Activated B cell treated with CpG ODN at 0.5 μM for 24 hours (primary cell): Measurements from ENCODE around the gene TRAF3. TPM values are rescaled to one million over a fixed set of nuclear protein-coding genes. Genes with fewer than 3 reads are reported as not detected.
A peak's percentile ranks its signal among the peaks of the same experiment; 100 is the strongest.

ENCODE experiments used
- ATAC-seq: fragments of 200-7000 bp; cut with Tn5 transposase; one replicate; pipeline ENCODE4 v1.10.0; 2021; ENCODE audit warnings: low read depth, mild to moderate bottlenecking, moderate library complexity
- CTCF ChIA-PET: fragments of 350-600 bp; sonication (Branson Sonifier 250); formaldehyde crosslinking; loops from one replicate; lab custom pipeline; 2021; ENCODE audit warnings: antibody characterized with exemption; lab: Charles Lee
- POLR2A ChIA-PET: fragments of 350-600 bp; sonication (Branson Sonifier 250); formaldehyde crosslinking; loops from one replicate; lab custom pipeline; 2021; ENCODE audit warnings: antibody characterized with exemption; lab: Charles Lee
- DNase-seq: peaks from one replicate; pipeline ENCODE4 v3.0.0; 2022
- H3K27ac Mint-ChIP-seq: one replicate; pipeline ENCODE4 v1.8.0; 2020; ENCODE audit warnings: mixed read lengths
- H3K27me3 Mint-ChIP-seq: one replicate; pipeline ENCODE4 v1.8.0; 2021; ENCODE audit warnings: mixed read lengths
- H3K36me3 Mint-ChIP-seq: one replicate; pipeline ENCODE4 v1.8.0; 2021; ENCODE audit warnings: low read depth, mixed read lengths
- H3K4me1 Mint-ChIP-seq: one replicate; pipeline ENCODE4 v1.8.0; 2021; ENCODE audit warnings: mixed read lengths
- H3K4me3 Mint-ChIP-seq: one replicate; pipeline ENCODE4 v1.8.0; 2020; ENCODE audit warnings: mild to moderate bottlenecking, mixed read lengths
- H3K9me3 Mint-ChIP-seq: one replicate; pipeline ENCODE4 v1.8.0; 2020; ENCODE audit warnings: mixed read lengths
- CTCF ChIP-seq: fragments of 200-600 bp; IDR thresholded peaks from one replicate; pipeline ENCODE4 v1.8.0; 2022; ENCODE audit warnings: antibody characterized with exemption, mild to moderate bottlenecking
- intact Hi-C: fragments of 100-400 bp; cut with micrococcal nuclease; formaldehyde crosslinking; loops from one replicate; pipeline ENCODE4 v1.15.1; 2024
- total RNA-seq: library from RNA; stranded (reverse); gene quantifications from 2 replicates; pipeline ENCODE4 v1.2.3, GENCODE V29; 2022

Gene TRAF3
- total RNA-seq, 1 donor from 2014 or later, result 120 TPM

- ChIA-PET CTCF (no interaction called here), POLR2A (no interaction called here)
- no peaks in the 10 kb centered on the region for H3K27me3 Mint-ChIP-seq
- peaks cover 65% of the 10 kb centered on the region for H3K36me3 Mint-ChIP-seq
- ATAC-seq, result no peak
- no peak for TF ChIP-seq CTCF
- DNase-seq, result no peak
- H3K4me3 Mint-ChIP-seq, result no peak overlapping the region
- H3K9me3 Mint-ChIP-seq, result no peaks in the 10 kb centered on the region
- no peak overlapping the region for H3K27ac Mint-ChIP-seq
- intact Hi-C loops, result no loop called here
- peaks cover 49% of the 10 kb centered on the region for H3K4me1 Mint-ChIP-seq
These were observed 128.2 kb downstream of the TRAF3 start for GRCh38 chr14:102905116-102906108.

GRCh38 chr14:102906616-102907302 lies 129.5 kb downstream of the TRAF3 start:
- TF ChIP-seq CTCF, result no peak
- ChIA-PET CTCF (no interaction called here), POLR2A (interaction anchor here (0.6 kb wide), 1 partner anchor 131 kb away, joined by 3 read pairs; no protein-coding TSS in a partner anchor)

GRCh38 chr14:102907303-102907844 lies 130.1 kb downstream of the TRAF3 start:
- H3K27ac Mint-ChIP-seq, result no peak overlapping the region
- ChIA-PET CTCF (no interaction called here), POLR2A (no interaction called here)
- H3K27me3 Mint-ChIP-seq, result no peaks in the 10 kb centered on the region
- no peaks in the 10 kb centered on the region for H3K9me3 Mint-ChIP-seq
- ATAC-seq (peak; percentile 57), DNase-seq (no peak)
- no peak overlapping the region for H3K4me3 Mint-ChIP-seq
- peaks cover 65% of the 10 kb centered on the region for H3K36me3 Mint-ChIP-seq
- intact Hi-C loops, result no loop called here
- H3K4me1 Mint-ChIP-seq, result peaks cover 30% of the 10 kb centered on the region
- no peak for TF ChIP-seq CTCF

More at GRCh38 chr14:102906616-102907302, 129.5 kb downstream of the TRAF3 start:
- no peaks in the 10 kb centered on the region for H3K27me3 Mint-ChIP-seq
- H3K4me1 Mint-ChIP-seq, result peaks cover 36% of the 10 kb centered on the region
- intact Hi-C loops, result no loop called here
- no peak for ATAC-seq
- no peaks in the 10 kb centered on the region for H3K9me3 Mint-ChIP-seq
- H3K4me3 Mint-ChIP-seq, result no peak overlapping the region
- no peak for DNase-seq
- H3K36me3 Mint-ChIP-seq, result peaks cover 63% of the 10 kb centered on the region
- H3K27ac Mint-ChIP-seq, result no peak overlapping the region

- ATAC-seq (no peak), DNase-seq (no peak)
- POLR2A ChIA-PET, result no interaction called here
- H3K4me3 Mint-ChIP-seq, result no peak overlapping the region
- H3K27me3 Mint-ChIP-seq, result no peaks in the 10 kb centered on the region
- peaks cover 25% of the 10 kb centered on the region for H3K4me1 Mint-ChIP-seq
- CTCF ChIA-PET, result no interaction called here
- intact Hi-C loops, result no loop called here
- no peak for TF ChIP-seq CTCF
- no peak overlapping the region for H3K27ac Mint-ChIP-seq
- H3K36me3 Mint-ChIP-seq, result peaks cover 61% of the 10 kb centered on the region
- no peaks in the 10 kb centered on the region for H3K9me3 Mint-ChIP-seq
These were observed 130.9 kb downstream of the TRAF3 start for GRCh38 chr14:102907980-102908730.
